ENCODE results near the gene RAB11FIP3.
"Not testable (repeated sequence)": the region's sequence is repeated elsewhere in the genome, so short reads cannot be mapped to it uniquely, and the experiment has no call there.

RAB11FIP3 gene

GRCh38 chr16:472199-472504 lies 46.7 kb downstream of the RAB11FIP3 start:
- no peak for DNase-seq (ENCODE audit: low read depth in 2 of 2)
- H3K4me3 ChIP-seq (replicated peaks in 1 of 2; ENCODE audit: low read depth in 2 of 2, low read length in 2 of 2), result no peak overlapping the region

DNA sequence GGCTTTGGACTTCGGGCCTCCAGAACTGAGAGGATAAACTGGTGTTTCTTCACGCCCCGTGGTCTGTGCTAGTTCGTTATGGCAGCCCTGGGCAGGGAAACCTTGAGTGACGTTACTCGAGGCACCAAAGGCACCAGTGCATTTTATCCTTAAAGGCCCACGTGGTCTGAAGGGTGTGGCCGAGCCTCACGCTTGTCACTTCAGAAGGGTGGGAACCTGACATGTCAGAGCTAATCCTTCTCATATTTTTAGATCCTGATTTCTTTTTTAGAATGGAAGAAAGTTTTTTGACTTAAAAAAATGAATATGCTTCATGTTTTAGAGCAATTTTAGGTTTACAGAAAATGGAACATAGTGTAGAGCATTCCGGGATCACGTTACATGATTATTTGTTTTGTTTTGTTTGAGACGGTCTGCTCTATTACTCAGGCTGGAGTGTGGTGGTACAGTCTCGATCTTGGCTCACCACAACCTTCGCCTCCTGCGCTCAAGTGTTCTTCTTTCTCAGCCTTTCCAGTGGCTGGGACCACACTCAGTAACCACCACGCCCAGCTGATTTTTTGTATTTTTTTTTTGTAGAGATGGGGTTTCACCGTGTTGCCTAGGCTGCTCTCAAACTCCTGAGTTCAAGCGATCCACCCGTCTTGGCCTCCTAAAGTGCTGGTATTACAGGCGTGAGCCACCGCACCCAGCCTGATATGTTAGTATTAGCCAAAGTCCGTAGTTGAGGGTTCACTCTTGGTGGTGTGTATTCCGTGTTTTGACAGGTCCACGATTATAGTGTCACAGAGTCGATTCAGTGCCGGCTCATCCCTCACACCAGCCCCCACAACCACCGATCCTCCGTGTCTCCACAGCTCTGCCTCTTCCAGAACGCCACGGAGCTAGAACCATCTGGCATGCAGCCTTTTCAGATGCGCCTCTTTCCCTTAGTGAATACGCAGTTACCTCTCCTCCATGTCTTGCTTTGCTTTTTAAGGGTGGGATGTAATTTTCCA lies 47.9 kb downstream of the RAB11FIP3 start:
- TF ChIP-seq, protein P1, sequence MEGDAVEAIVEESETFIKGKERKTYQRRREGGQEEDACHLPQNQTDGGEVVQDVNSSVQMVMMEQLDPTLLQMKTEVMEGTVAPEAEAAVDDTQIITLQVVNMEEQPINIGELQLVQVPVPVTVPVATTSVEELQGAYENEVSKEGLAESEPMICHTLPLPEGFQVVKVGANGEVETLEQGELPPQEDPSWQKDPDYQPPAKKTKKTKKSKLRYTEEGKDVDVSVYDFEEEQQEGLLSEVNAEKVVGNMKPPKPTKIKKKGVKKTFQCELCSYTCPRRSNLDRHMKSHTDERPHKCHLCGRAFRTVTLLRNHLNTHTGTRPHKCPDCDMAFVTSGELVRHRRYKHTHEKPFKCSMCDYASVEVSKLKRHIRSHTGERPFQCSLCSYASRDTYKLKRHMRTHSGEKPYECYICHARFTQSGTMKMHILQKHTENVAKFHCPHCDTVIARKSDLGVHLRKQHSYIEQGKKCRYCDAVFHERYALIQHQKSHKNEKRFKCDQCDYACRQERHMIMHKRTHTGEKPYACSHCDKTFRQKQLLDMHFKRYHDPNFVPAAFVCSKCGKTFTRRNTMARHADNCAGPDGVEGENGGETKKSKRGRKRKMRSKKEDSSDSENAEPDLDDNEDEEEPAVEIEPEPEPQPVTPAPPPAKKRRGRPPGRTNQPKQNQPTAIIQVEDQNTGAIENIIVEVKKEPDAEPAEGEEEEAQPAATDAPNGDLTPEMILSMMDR (IDR thresholded peaks at IDR 0.05; ENCODE audit: low read depth, low read length), result no peak
- H3K4me3 ChIP-seq (replicated peaks in 1 of 2; ENCODE audit: low read depth in 2 of 2, low read length in 2 of 2), result no peak overlapping the region
- DNase-seq (ENCODE audit: low read depth in 2 of 2), result no peak

More at GRCh38 chr16:472199-472504, 46.7 kb downstream of the RAB11FIP3 start:
- TF ChIP-seq, protein P1 (IDR thresholded peaks at IDR 0.05; ENCODE audit: low read depth, low read length), result no peak

GRCh38 chr16:474420-475122 lies 49.1 kb downstream of the RAB11FIP3 start:
- DNase-seq (ENCODE audit: low read depth in 2 of 2), result no peak
- TF ChIP-seq, protein P1 (IDR thresholded peaks at IDR 0.05; ENCODE audit: low read depth, low read length), result no peak
- H3K4me3 ChIP-seq (replicated peaks in 1 of 2; ENCODE audit: low read depth in 2 of 2, low read length in 2 of 2), result no peak overlapping the region

- TF ChIP-seq, protein P1 (IDR thresholded peaks at IDR 0.05; ENCODE audit: low read depth, low read length), result no peak
- H3K4me3 ChIP-seq (replicated peaks in 1 of 2; ENCODE audit: low read depth in 2 of 2, low read length in 2 of 2), result no peak overlapping the region
- DNase-seq (ENCODE audit: low read depth in 2 of 2), result no peak
Measured at GRCh38 chr16:476039-476438, 50.6 kb downstream of the RAB11FIP3 start.

DNA sequence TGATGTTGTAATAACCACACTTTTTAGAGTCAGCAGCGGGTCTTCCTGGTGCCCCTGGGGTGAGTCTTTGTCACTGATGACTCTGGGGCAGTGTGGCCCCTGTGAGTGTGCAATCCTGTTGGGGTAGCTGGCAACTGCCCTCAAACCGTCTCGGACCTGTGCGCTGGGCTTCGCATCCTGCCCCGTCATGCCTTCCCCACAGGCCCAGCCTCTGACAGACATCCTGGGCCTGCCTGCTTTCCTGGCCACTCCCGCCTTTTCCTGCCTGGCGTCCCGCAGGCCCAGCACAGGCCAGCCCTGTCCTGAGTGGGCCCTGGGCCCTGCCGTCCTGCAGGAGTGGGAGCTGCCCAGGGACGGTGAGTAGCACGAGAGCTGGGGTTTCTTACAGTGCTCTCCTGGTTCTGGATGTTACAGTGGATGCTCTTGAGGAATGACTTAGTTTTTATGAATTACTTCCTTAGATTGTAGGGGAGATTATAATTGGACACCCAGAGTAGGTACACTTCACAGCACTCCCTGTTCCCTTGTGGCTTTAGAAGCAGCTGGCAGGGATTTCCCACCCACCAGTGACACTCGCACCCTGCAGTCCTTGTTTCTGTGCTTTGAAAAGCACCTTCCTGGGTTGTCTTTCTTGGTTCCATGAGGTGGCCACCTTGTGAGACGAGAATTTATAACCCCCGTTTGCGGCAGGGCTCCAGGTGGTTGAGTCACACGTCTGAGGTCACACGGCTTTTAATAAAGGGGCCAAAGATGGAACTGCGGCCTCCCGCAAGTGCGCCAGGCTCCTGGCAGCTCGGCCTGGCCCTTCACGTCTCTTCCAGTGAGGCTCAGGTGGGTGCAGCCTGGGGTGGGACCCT lies 52.1 kb downstream of the RAB11FIP3 start:
- TF ChIP-seq, protein P1 (IDR thresholded peaks at IDR 0.05; ENCODE audit: low read depth, low read length), result no peak
- DNase-seq (ENCODE audit: low read depth in 2 of 2), result no peak
- H3K4me3 ChIP-seq (replicated peaks in 1 of 2; ENCODE audit: low read depth in 2 of 2, low read length in 2 of 2), result no peak overlapping the region

GRCh38 chr16:478287-478686 lies 52.8 kb downstream of the RAB11FIP3 start:
- DNase-seq (ENCODE audit: low read depth in 2 of 2); H3K4me3 ChIP-seq (replicated peaks in 1 of 2; ENCODE audit: low read depth in 2 of 2, low read length in 2 of 2): not testable (repeated sequence)

All from cardiac fibroblast (primary cell).